OCI-LY1 (cell line): Measurements from ENCODE around the gene SDK1.

Experiments used
- CTCF ChIP-seq: fragments of 200-600 bp; sonication (generic), shearing (Covaris generic); IDR thresholded peaks from 2 replicates; pipeline ENCODE4 v1.5.1; 2017; ENCODE audit warnings: mild to moderate bottlenecking, antibody characterized with exemption, low read length, moderate library complexity, mixed read lengths
- EZH2 ChIP-seq: fragments of 200-600 bp; sonication (generic), shearing (Covaris generic); IDR thresholded peaks from 2 replicates; pipeline ENCODE4 v1.8.0; 2017; ENCODE audit warnings: borderline replicate concordance, mixed run types, mild to moderate bottlenecking, antibody characterized with exemption, low read length, moderate library complexity, mixed read lengths

GRCh38 chr7:3265388-3265787 lies 35.7 kb upstream of the SDK1 start:
- TF ChIP-seq CTCF (no peak), EZH2 (no peak)
